Neuronal stem cell (in vitro differentiated cells): ENCODE data around the gene FRMD5.

Source experiments
- DNase-seq: peaks from one replicate; pipeline ENCODE4 v3.0.0-alpha.2; 2013; ENCODE audit warnings: low spot score
- H2AFZ ChIP-seq: one replicate; pipeline ENCODE4 v1.6.1; 2013; ENCODE audit warnings: mild to moderate bottlenecking, low read length, inconsistent platforms
- H2AK5ac ChIP-seq: 2 replicates; pipeline ENCODE4 v1.6.1; 2013; ENCODE audit warnings: low read depth, mild to moderate bottlenecking, inconsistent platforms, low read length, moderate library complexity, mixed read lengths
- H2BK120ac ChIP-seq: 2 replicates; pipeline ENCODE4 v1.6.1; 2013; ENCODE audit warnings: low read depth, mild to moderate bottlenecking, inconsistent platforms, low read length, moderate library complexity, mixed read lengths
- H2BK12ac ChIP-seq: one replicate; pipeline ENCODE4 v1.6.1; 2013; ENCODE audit warnings: low read length, inconsistent platforms
- H2BK15ac ChIP-seq: 2 replicates; pipeline ENCODE4 v1.6.1; 2013; ENCODE audit warnings: mild to moderate bottlenecking, low read length, inconsistent platforms, mixed read lengths
- H2BK5ac ChIP-seq: one replicate; pipeline ENCODE4 v1.6.1; 2013; ENCODE audit warnings: inconsistent platforms, mild to moderate bottlenecking, low read length, moderate library complexity
- H3K14ac ChIP-seq: one replicate; pipeline ENCODE4 v1.6.1; 2013; ENCODE audit warnings: low read length, inconsistent platforms
- H3K18ac ChIP-seq: 2 replicates; pipeline ENCODE4 v1.6.1; 2013; ENCODE audit warnings: low read length, inconsistent platforms
- H3K23ac ChIP-seq: 2 replicates; pipeline ENCODE4 v1.6.1; 2013; ENCODE audit warnings: low read depth, mild to moderate bottlenecking, mixed read lengths, low read length, inconsistent platforms; ENCODE audit not compliant: poor library complexity
- H3K27ac ChIP-seq: replicated peaks from 3 replicates; pipeline ENCODE4 v1.5.1; 2013; ENCODE audit warnings: low read length, inconsistent platforms
- H3K27me3 ChIP-seq, 3 experiments: 2 replicates each; pipeline ENCODE4 v1.6.1; 2013; ENCODE audit warnings: low read length in 3 of 3, mild to moderate bottlenecking in 2 of 3, inconsistent platforms in 1 of 3, low read depth in 1 of 3, mixed read lengths in 1 of 3, moderate library complexity in 1 of 3; ENCODE audit not compliant: control insufficient read depth in 3 of 3, insufficient read depth in 3 of 3
- H3K36me3 ChIP-seq, 2 donors: replicated peaks in 1 of 2; 2 replicates each; pipeline ENCODE4 v1.6.1; 2013; ENCODE audit warnings: low read length in 2 of 2; ENCODE audit not compliant: control insufficient read depth in 2 of 2, insufficient read depth in 2 of 2
- H3K4ac ChIP-seq: 2 replicates; pipeline ENCODE4 v1.6.1; 2013; ENCODE audit warnings: inconsistent platforms, mild to moderate bottlenecking, low read length, moderate library complexity
- H3K4me1 ChIP-seq, 2 donors: 1 replicate in 1 of 2; 2 replicates in 1 of 2; pipeline ENCODE4 v1.6.1; 2013; ENCODE audit warnings: low read length in 2 of 2, low read depth in 1 of 2; ENCODE audit not compliant: control insufficient read depth in 2 of 2, insufficient read depth in 1 of 2
- H3K4me2 ChIP-seq: one replicate; pipeline ENCODE4 v1.6.1; 2013; ENCODE audit warnings: mild to moderate bottlenecking, low read length, inconsistent platforms; ENCODE audit not compliant: insufficient read depth, poor library complexity, severe bottlenecking
- H3K4me3 ChIP-seq, 2 donors: 2 replicates each; pipeline ENCODE4 v1.5.1; 2013; ENCODE audit warnings: low read length in 2 of 2, mild to moderate bottlenecking in 2 of 2, inconsistent platforms in 1 of 2, moderate library complexity in 1 of 2
- H3K79me1 ChIP-seq: one replicate; pipeline ENCODE4 v1.6.1; 2013; ENCODE audit warnings: low read depth, mild to moderate bottlenecking, inconsistent platforms, low read length, moderate library complexity
- H3K9ac ChIP-seq: one replicate; pipeline ENCODE4 v1.6.1; 2013; ENCODE audit warnings: mild to moderate bottlenecking, low read depth, low read length, inconsistent platforms; ENCODE audit not compliant: poor library complexity
- H3K9me3 ChIP-seq, 2 donors: replicated peaks in 1 of 2; 2 replicates each; pipeline versions ENCODE3 to v1.6.1; 2013; ENCODE audit warnings: low read length in 2 of 2, mild to moderate bottlenecking in 2 of 2, inconsistent platforms in 1 of 2, low read depth in 1 of 2, mixed read lengths in 1 of 2, moderate library complexity in 1 of 2; ENCODE audit not compliant: control insufficient read depth in 2 of 2, insufficient read depth in 1 of 2
- H4K8ac ChIP-seq: one replicate; pipeline ENCODE4 v1.6.1; 2013; ENCODE audit warnings: low read depth, mild to moderate bottlenecking, inconsistent platforms, low read length, moderate library complexity
- H4K91ac ChIP-seq: one replicate; pipeline ENCODE4 v1.6.1; 2013; ENCODE audit warnings: low read length, low read depth, mild to moderate bottlenecking, inconsistent platforms; ENCODE audit not compliant: poor library complexity
- WGBS, 2 donors: extraction: QIAGEN DNeasy Blood & Tissue Kit; methylation state at CpG; one replicate each; pipeline ENCODE4 v1.1.7; 2013; ENCODE audit warnings: missing lambda C conversion rate in 2 of 2, mixed read lengths in 1 of 2; ENCODE audit not compliant: insufficient read length in 2 of 2, insufficient replicate concordance in 1 of 2; ENCODE audit errors: extremely low coverage in 2 of 2; 5-methylcytosine and 5-hydroxymethylcytosine counted together

FRMD5 gene

DNA sequence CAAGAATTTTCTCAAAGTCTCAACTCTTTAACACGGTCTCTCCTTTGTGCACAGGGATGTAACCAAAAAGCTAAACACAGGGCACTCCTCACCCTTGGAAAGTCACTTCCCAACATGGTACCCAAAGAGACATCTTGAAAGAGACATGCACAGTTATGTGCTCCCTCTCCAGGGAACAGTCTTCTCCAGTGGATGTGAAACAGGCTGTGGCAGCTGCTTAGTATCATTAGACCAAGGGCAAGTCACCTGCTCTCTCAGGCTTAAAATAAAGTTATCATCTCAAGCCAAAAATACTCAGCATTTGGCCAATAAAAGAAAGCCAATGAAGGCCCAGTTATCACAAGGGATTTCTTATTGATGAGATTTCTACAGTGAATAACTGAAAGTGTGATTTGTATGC lies 239.9 kb downstream of the FRMD5 start:
- DNase-seq = no peak
- H3K27ac ChIP-seq = no peak overlapping the region

DNA sequence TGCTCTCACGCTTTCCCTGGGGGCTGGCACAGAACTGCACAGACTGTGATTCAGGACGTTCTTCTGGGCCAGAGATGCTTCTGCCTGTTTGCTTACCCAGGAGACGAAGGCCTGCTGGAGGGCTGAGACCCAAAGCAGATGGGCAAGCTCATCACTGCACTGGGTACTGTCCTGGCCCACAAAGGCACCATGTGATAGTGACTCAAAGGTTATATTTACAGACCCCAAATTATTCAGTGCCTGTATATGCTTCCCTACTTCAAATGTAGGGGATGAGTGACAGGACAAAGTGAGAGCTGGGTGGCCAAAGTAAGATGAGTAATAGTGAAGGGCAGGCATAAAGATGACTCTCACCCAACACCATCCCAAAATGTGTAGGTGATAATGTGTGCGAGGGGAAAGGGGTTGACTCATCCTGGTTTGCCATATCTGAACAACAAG lies 240.9 kb downstream of the FRMD5 start:
- Histone ChIP-seq H3K36me3 (no peaks in the 10 kb centered on the region), H3K23ac (no peak overlapping the region), H3K18ac (no peak overlapping the region), H4K91ac (no peak overlapping the region), H3K4me3 (no peak overlapping the region), H3K14ac (no peak overlapping the region), H2BK120ac (no peak overlapping the region), H2BK12ac (no peak overlapping the region), H3K79me1 (peaks cover 3% of the 10 kb centered on the region), H4K8ac (no peak overlapping the region), H3K9ac (no peak overlapping the region), H2BK15ac (no peak overlapping the region), H2AFZ (no peak overlapping the region), H3K4me1 (peaks cover 4 to 7% of the 10 kb centered on the region in 2 donors), H3K9me3 (no peaks in the 10 kb centered on the region), H3K27ac (no peak overlapping the region), H2BK5ac (no peak overlapping the region), H3K27me3 (no peaks in the 10 kb centered on the region), H2AK5ac (no peak overlapping the region), H3K4me2 (no peak overlapping the region), H3K4ac (no peak overlapping the region)
- DNase-seq = no peak
- WGBS, 2 donors = no CpG with 5 or more reads among the region's 4 CpGs

More for the DNA sequence above, 239.9 kb downstream of the FRMD5 start:
- no peak overlapping the region for H2BK12ac ChIP-seq
- H3K4me1 ChIP-seq = peaks cover 4 to 7% of the 10 kb centered on the region in 2 donors
- no CpG with 5 or more reads among the region's 1 CpG for WGBS, 2 donors
- no peaks in the 10 kb centered on the region for H3K9me3 ChIP-seq
- no peak overlapping the region for H3K4me2 ChIP-seq
- H3K36me3 ChIP-seq = no peaks in the 10 kb centered on the region
- H2BK5ac ChIP-seq = no peak overlapping the region
- H2BK120ac ChIP-seq = no peak overlapping the region
- H2AFZ ChIP-seq = no peak overlapping the region
- no peak overlapping the region for H4K8ac ChIP-seq
- H4K91ac ChIP-seq = no peak overlapping the region
- no peak overlapping the region for H2AK5ac ChIP-seq
- H3K14ac ChIP-seq = no peak overlapping the region
- H3K4ac ChIP-seq = no peak overlapping the region
- H3K79me1 ChIP-seq = peaks cover 3% of the 10 kb centered on the region
- no peak overlapping the region for H3K9ac ChIP-seq
- no peak overlapping the region for H3K23ac ChIP-seq
- no peak overlapping the region for H3K18ac ChIP-seq
- H2BK15ac ChIP-seq = no peak overlapping the region
- H3K27me3 ChIP-seq = no peaks in the 10 kb centered on the region
- H3K4me3 ChIP-seq = no peak overlapping the region

DNA sequence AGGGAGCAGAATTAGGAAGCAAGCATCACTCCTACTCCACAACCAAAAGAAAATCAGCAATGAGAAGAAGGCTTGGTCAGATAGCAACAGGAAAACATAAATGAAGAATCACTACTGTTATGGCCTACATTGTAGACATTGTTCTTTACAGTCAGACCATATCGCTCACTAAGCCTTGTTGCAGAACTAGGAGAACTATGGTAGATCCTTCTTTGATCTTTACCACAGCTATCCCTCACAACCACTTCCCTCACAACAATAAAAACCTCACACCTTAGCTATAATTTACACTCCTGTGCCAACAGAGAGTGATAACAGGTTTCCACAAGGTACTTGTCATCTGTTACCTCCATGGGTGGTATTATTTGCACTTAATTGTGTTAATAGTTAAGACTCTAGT lies 241.7 kb downstream of the FRMD5 start:
- H2BK5ac ChIP-seq = no peak overlapping the region
- no peak overlapping the region for H3K4me2 ChIP-seq
- H3K27ac ChIP-seq = no peak overlapping the region
- peaks cover 0 to 2% of the 10 kb centered on the region in 2 donors for H3K4me1 ChIP-seq
- no peak overlapping the region for H3K18ac ChIP-seq
- H3K9ac ChIP-seq = no peak overlapping the region
- H3K9me3 ChIP-seq = no peaks in the 10 kb centered on the region
- no peak overlapping the region for H4K8ac ChIP-seq
- H2BK12ac ChIP-seq = no peak overlapping the region
- DNase-seq = no peak
- H3K14ac ChIP-seq = no peak overlapping the region
- no peak overlapping the region for H3K4ac ChIP-seq
- no peaks in the 10 kb centered on the region for H3K27me3 ChIP-seq
- H2BK120ac ChIP-seq = no peak overlapping the region
- no CpG with 5 or more reads among the region's 1 CpG for WGBS, 2 donors
- no peak overlapping the region for H2AFZ ChIP-seq
- H2AK5ac ChIP-seq = no peak overlapping the region
- H3K36me3 ChIP-seq = no peaks in the 10 kb centered on the region
- H4K91ac ChIP-seq = no peak overlapping the region
- no peak overlapping the region for H3K4me3 ChIP-seq
- no peak overlapping the region for H2BK15ac ChIP-seq
- H3K79me1 ChIP-seq = peaks cover 3% of the 10 kb centered on the region
- H3K23ac ChIP-seq = no peak overlapping the region

DNA sequence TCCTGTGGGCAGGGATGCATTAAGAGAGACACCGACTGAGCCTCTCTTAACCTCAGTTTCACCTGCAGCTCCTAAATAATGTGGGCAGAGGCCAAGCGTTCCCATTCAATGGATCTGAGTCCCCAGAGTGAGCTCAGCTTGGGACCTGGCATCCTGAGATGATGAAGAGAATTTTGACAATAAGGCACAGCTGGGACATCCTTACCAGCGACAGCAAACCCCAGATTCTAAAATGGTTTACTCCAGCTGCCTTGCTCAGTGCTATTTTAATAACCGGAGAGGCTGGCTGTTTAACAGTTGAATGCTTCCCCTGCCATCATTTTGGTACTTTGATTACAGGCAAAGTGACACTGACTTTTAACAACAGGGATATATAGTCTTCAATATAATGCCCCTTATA lies 244.5 kb downstream of the FRMD5 start:
- Histone ChIP-seq H2BK12ac (no peak overlapping the region), H2AFZ (no peak overlapping the region), H3K9ac (no peak overlapping the region), H3K14ac (no peak overlapping the region), H2BK15ac (no peak overlapping the region), H3K27me3 (no peaks in the 10 kb centered on the region), H3K9me3 (no peaks in the 10 kb centered on the region), H3K79me1 (peaks cover 3% of the 10 kb centered on the region), H3K18ac (no peak overlapping the region), H4K8ac (no peak overlapping the region), H4K91ac (no peak overlapping the region), H3K4me2 (no peak overlapping the region), H2AK5ac (no peak overlapping the region), H3K23ac (no peak overlapping the region), H3K27ac (no peak overlapping the region), H3K4me3 (no peak overlapping the region), H3K4me1 (peaks cover 0 to 2% of the 10 kb centered on the region in 2 donors), H2BK5ac (no peak overlapping the region), H3K36me3 (no peaks in the 10 kb centered on the region), H2BK120ac (no peak overlapping the region), H3K4ac (no peak overlapping the region)
- WGBS, 2 donors = no CpG with 5 or more reads among the region's 4 CpGs
- DNase-seq = no peak
